Right lobe of liver (tissue), 6 donors: ENCODE measurements around the gene CORO2B. TPM values are rescaled to one million over a fixed set of nuclear protein-coding genes. Genes with fewer than 3 reads are reported as not detected.
A peak's percentile ranks its signal among the peaks of the same experiment; 100 is the strongest.
"Not testable (repeated sequence)": the region's sequence is repeated elsewhere in the genome, so short reads cannot be mapped to it uniquely, and the experiment has no call there.

Source experiments
- ATAC-seq, 4 donors: fragments of 200-7000 bp; cut with Tn5 transposase; one replicate each; pipeline ENCODE4 v1.9.1; 2020; ENCODE audit warnings: mild to moderate bottlenecking in 4 of 4, moderate library complexity in 4 of 4
- DNase-seq, 3 donors: peaks; one replicate each; pipeline ENCODE4 v3.0.0-alpha.2; 2020
- H3K27ac ChIP-seq, 3 donors: fragments of 200-600 bp; one replicate each; pipeline ENCODE4 v1.8.0; 2022
- H3K27me3 ChIP-seq, 2 donors: fragments of 200-600 bp; one replicate each; pipeline ENCODE4 v1.8.0; 2022
- H3K36me3 ChIP-seq, 4 donors: fragments of 200-600 bp; sonication (generic) in 1 of 4; one replicate each; pipeline versions ENCODE4 v1.5.1 to v1.8.0; 2017 to 2022; ENCODE audit warnings: control low read depth in 1 of 4
- H3K4me1 ChIP-seq, 4 donors: fragments of 200-600 bp; sonication (generic) in 1 of 4; one replicate each; pipeline versions ENCODE4 v1.5.1 to v1.8.0; 2017 to 2022; ENCODE audit warnings: control low read depth in 1 of 4
- H3K4me3 ChIP-seq, 3 donors: fragments of 200-600 bp; one replicate each; pipeline ENCODE4 v1.8.0; 2022
- H3K9me3 ChIP-seq, 4 donors: fragments of 200-600 bp; sonication (generic) in 1 of 4; one replicate each; pipeline versions ENCODE4 v1.5.1 to v1.8.0; 2017 to 2022; ENCODE audit warnings: control low read depth in 1 of 4
- CTCF ChIP-seq, 4 donors: fragments of 200-600 bp in 3 of 4; fragments of 450-650 bp in 1 of 4; IDR thresholded peaks; one replicate each; pipeline versions ENCODE4 v1.5.1 to v1.8.0; 2016 to 2022; ENCODE audit warnings: antibody characterized with exemption in 4 of 4, mild to moderate bottlenecking in 2 of 4
- POLR2A ChIP-seq: fragments of 450-650 bp; IDR thresholded peaks from one replicate; pipeline ENCODE4 v1.6.1; 2017; ENCODE audit warnings: antibody characterized with exemption, mild to moderate bottlenecking
- WGBS: methylation state at CpG from one replicate; pipeline ENCODE4 v1.1.6; 2018; ENCODE audit warnings: low coverage, low lambda C conversion rate; ENCODE audit not compliant: insufficient coverage; ENCODE audit errors: missing lambda C conversion rate; 5-methylcytosine and 5-hydroxymethylcytosine counted together
- intact Hi-C, 2 donors: fragments of 100-400 bp; cut with DNase I; formaldehyde crosslinking; loops; one replicate each; pipeline versions ENCODE4 v1.11.2 to v1.14.1; 2022
- total RNA-seq, 6 experiments: library from RNA; depleted of rRNA in 2 of 6; stranded (reverse); fragments of >200 nt in 2 of 6; fragmentation: NEBNext Ultra II Directional in 3 of 6; extraction: Animal tissue kit (Norgen Biotek cat#: 25700) in 3 of 6; gene quantifications; one replicate each; pipeline versions ENCODE4 v1.1.0 to v1.2.4, GENCODE V29; 2016 to 2023
- donor health status: DM: no; HTN: yes; CAD: no.
- donor health status: DM: no; HTN: no; CAD: no.
- donor health status: DM: no; HTN: no; CAD: no.
- donor health status: DM: no; HTN: yes; CAD: no.
- donor health status: DM: no; HTN: yes; CAD: no.

The CORO2B gene
- total RNA-seq, 6 experiments from 2014 or later: 0.18 to 0.68 (median 0.41) TPM

DNA sequence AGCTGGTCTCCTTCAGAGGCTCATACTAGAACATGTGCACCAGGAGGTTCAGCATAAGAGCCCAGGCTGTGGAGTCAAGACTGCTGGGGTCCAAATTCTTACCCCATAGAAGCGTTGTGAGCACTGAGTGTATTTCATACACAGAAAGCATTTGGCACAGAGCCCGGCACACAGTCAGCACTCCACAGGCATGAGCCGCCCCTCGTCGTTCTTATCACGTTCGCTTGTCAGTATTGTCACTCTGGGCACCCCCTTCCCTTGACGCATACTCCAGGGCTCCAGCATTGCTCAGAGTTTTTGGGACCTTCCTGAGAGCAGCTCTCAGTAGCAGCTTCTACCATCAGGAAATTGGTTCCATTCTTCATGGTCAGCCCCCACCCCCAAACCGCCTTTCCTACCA lies 25.2 kb downstream of the CORO2B start:
- no peak for ATAC-seq
- Histone ChIP-seq H3K27ac (no peak overlapping the region), H3K36me3 (no peaks in the 10 kb centered on the region), H3K4me3 (no peak overlapping the region), H3K27me3 (no peaks in the 10 kb centered on the region), H3K9me3 (no peaks in the 10 kb centered on the region), H3K4me1 (no peaks in the 10 kb centered on the region)
- intact Hi-C loops: no loop called here
- WGBS: 89% methylated on average over 5 of the region's 9 CpGs
- no peak for DNase-seq
- TF ChIP-seq POLR2A (no peak), CTCF (IDR thresholded peaks at IDR 0.05) (no peak)

- DNase-seq, H3K36me3 ChIP-seq, H3K9me3 ChIP-seq, intact Hi-C loops, H3K27ac ChIP-seq, H3K27me3 ChIP-seq, H3K4me1 ChIP-seq, ATAC-seq, H3K4me3 ChIP-seq: not testable (repeated sequence)
- WGBS: 65% methylated on average over 7 of the region's 10 CpGs
These were observed 26.2 kb downstream of the CORO2B start for GRCh38 chr15:68604840-68605478.

DNA sequence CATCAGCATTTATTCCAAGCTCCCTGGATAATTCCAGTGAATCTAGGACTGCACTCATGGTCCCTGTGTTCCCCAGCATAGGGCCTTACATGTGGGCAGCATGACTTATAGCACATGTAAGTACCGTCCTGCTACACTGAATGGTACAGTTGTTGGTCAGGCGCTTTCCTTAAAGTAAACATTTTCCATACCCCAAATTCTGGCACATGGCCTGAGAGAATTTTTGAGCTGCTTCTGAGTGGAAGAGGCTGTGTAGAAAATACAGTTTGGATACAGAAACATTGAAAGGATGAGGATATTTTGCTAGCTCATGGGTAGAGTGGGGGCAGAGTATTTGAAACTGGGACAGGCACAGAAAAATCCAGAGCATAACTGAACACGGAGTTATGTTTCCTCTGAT lies 27.6 kb downstream of the CORO2B start:
- no peak overlapping the region for H3K4me3 ChIP-seq
- WGBS: 97% methylated on average over 3 of the region's 3 CpGs
- H3K27me3 ChIP-seq: no peaks in the 10 kb centered on the region
- TF ChIP-seq POLR2A (no peak), CTCF (IDR thresholded peaks at IDR 0.05) (no peak)
- ATAC-seq (no peak), DNase-seq (no peak)
- no peaks in the 10 kb centered on the region for H3K36me3 ChIP-seq
- no peaks in the 10 kb centered on the region for H3K9me3 ChIP-seq
- intact Hi-C loops: no loop called here
- no peak overlapping the region for H3K27ac ChIP-seq
- H3K4me1 ChIP-seq: no peaks in the 10 kb centered on the region

DNA sequence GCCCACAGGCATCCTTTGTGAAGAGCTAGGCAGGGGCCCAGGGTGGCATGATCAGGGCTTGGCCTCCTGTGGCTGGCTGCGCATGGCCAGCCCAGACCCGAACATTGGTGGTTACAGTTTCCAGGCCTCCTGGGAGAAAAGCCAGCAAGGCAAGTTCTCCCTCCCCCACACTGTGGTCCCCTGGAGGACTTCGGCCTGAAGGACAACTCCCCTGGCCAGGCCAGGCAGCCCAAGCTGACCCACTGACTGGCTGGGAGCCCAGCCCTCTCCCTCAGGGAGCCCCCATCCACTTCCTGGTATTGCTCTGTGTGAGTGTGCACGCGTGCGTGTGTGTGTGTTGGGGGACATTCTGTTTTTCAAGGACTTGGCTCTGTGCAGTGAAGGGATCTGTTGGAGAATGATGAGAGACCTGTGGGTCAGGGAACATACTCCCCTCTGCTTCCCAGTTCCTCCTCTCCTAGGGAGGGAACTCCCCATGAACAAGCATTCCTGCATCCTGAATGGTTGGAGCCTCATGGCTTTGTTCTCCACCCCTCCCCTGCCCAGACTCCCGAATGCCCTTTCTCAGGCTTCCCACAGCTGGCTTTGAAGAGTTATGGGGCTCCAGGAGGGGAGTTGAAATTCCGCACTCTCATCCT lies 29.5 kb downstream of the CORO2B start:
- Histone ChIP-seq H3K27ac (no peak overlapping the region), H3K9me3 (no peaks in the 10 kb centered on the region), H3K4me3 (no peak overlapping the region), H3K27me3 (no peaks in the 10 kb centered on the region), H3K4me1 (no peaks in the 10 kb centered on the region), H3K36me3 (no peaks in the 10 kb centered on the region)
- 73% methylated on average over 7 of the region's 8 CpGs for WGBS
- intact Hi-C loops: no loop called here
- DNase-seq (peak in 1 of 3 donors; percentile 57), ATAC-seq (peak; percentile 44 to 69 (median 68))
- TF ChIP-seq CTCF (IDR thresholded peaks at IDR 0.05): no peak

- Histone ChIP-seq H3K4me1 (no peaks in the 10 kb centered on the region), H3K27ac (no peak overlapping the region), H3K9me3 (no peaks in the 10 kb centered on the region), H3K4me3 (no peak overlapping the region), H3K36me3 (no peaks in the 10 kb centered on the region), H3K27me3 (no peaks in the 10 kb centered on the region)
- no peak for TF ChIP-seq POLR2A
- no peak for TF ChIP-seq CTCF (IDR thresholded peaks at IDR 0.05)
- ATAC-seq: no peak
- WGBS: 65% methylated on average over 4 of the region's 4 CpGs
- intact Hi-C loops: no loop called here
- DNase-seq: no peak
These were observed 30.0 kb downstream of the CORO2B start for GRCh38 chr15:68608844-68609232.
